Measurements from ENCODE around the gene GATAD2B. TPM values are rescaled to one million over a fixed set of nuclear protein-coding genes. Genes with fewer than 3 reads are reported as not detected.

The GATAD2B gene
- total and polyA plus RNA-seq, 2 of the 4 experiments (the other 2 are of a cell fraction), result 3.8 to 6.2 TPM

GRCh38 chr1:153860285-153860684 lies 62.5 kb downstream of the GATAD2B start:
- Histone ChIP-seq H3K4ac (ENCODE audit: low read depth, low read length) (no peak overlapping the region), H4K8ac (ENCODE audit: low read depth in 2 of 2, low read length in 2 of 2) (no peak overlapping the region), H3K36me3 (ENCODE audit: control insufficient read depth, insufficient read depth, low read length) (no peaks in the 10 kb centered on the region), H3K56ac (ENCODE audit: extremely low read depth, insufficient read depth, low read length) (no peak overlapping the region), H2BK20ac (ENCODE audit: low read depth, low read length) (no peak overlapping the region), H4K5ac (ENCODE audit: low read depth, low read length) (no peak overlapping the region), H2BK120ac (ENCODE audit: low read depth, low read length) (no peak overlapping the region), H3K27ac (ENCODE audit: insufficient read depth, low read length) (no peak overlapping the region), H3K4me2 (ENCODE audit: low read depth, low read length) (no peak overlapping the region), H3K4me3 (ENCODE audit: insufficient read depth, low read depth, low read length) (no peak overlapping the region), H3K23ac (ENCODE audit: low read depth, low read length) (no peak overlapping the region), H3K27me3 (ENCODE audit: control insufficient read depth, insufficient read depth, low read length) (no peaks in the 10 kb centered on the region), H3K18ac (ENCODE audit: low read depth, low read length) (no peak overlapping the region), H3K9me1 (ENCODE audit: insufficient read depth, low read length) (no peaks in the 10 kb centered on the region), H2AK5ac (ENCODE audit: low read depth, low read length) (no peak overlapping the region), H3K79me1 (ENCODE audit: low read depth in 1 of 2, low read length in 2 of 2) (peaks cover 33 to 66% of the 10 kb centered on the region in 2 experiments), H3K9me3 (ENCODE audit: control insufficient read depth, insufficient read depth, low read length) (no peaks in the 10 kb centered on the region), H2AK9ac (replicated peaks; ENCODE audit: low read depth, low read length, poor library complexity) (no peak overlapping the region), H2BK5ac (ENCODE audit: low read depth, low read length, poor library complexity, severe bottlenecking) (no peak overlapping the region), H4K20me1 (ENCODE audit: insufficient read depth, low read length) (peaks cover 15% of the 10 kb centered on the region; the same call in 1 of the 2 replicates), H2BK15ac (ENCODE audit: low read depth, low read length) (no peak overlapping the region), H3K14ac (replicated peaks; ENCODE audit: low read depth, low read length) (no peak overlapping the region), H2AFZ (replicated peaks; ENCODE audit: low read length, poor library complexity) (no peak overlapping the region), H4K91ac (ENCODE audit: insufficient read depth, low read depth, low read length) (no peak overlapping the region), H3K9ac (ENCODE audit: low read depth, low read length) (no peak overlapping the region), H3K4me1 (ENCODE audit: control insufficient read depth, insufficient read depth, low read length) (no peaks in the 10 kb centered on the region)
- ATAC-seq (ENCODE audit: low read depth) (no peak), DNase-seq (no peak)
- TF ChIP-seq USF2 (IDR thresholded peaks at IDR 0.05; ENCODE audit: low read depth, low read length) (no peak), MAZ (IDR thresholded peaks at IDR 0.05; ENCODE audit: borderline replicate concordance, low read depth, low read length) (no peak), ELK1 (IDR thresholded peaks at IDR 0.05; ENCODE audit: borderline replicate concordance, low read depth, low read length) (no peak), BHLHE40 (IDR thresholded peaks at IDR 0.05; ENCODE audit: low read depth, low read length) (no peak), POLR2A (IDR thresholded peaks at IDR 0.05; ENCODE audit: low read depth, low read length) (no peak), CEBPB (IDR thresholded peaks at IDR 0.05; ENCODE audit: low read depth, low read length) (no peak), NFE2L2 (IDR thresholded peaks at IDR 0.05; ENCODE audit: low read depth, low read length) (no peak), RAD21 (IDR thresholded peaks at IDR 0.05; ENCODE audit: low read length) (no peak)
- dilution Hi-C loops (cut with HindIII; ENCODE audit: low sequenced_read_pairs, unreplicated experiment), result no loop called here
- in situ Hi-C loops (cut with MboI; ENCODE audit: low sequenced_read_pairs), result no loop called here
- ChIA-PET CTCF (no interaction called here), POLR2A (ENCODE audit: unreplicated experiment) (interaction anchor here (0.7 kb wide), 1 partner anchor 21 kb away, joined by 18 read pairs; no protein-coding TSS in a partner anchor)
- no CpG with 5 or more reads among the region's 3 CpGs for WGBS, 2 experiments (ENCODE audit: extremely low coverage in 2 of 2, insufficient read length in 1 of 2)
- BruUV-seq (replicated peaks), result no TSS peak
- intact Hi-C loops (cut with micrococcal nuclease), result no loop called here
